ENCODE measurements around the gene TMEM106A.

DNA sequence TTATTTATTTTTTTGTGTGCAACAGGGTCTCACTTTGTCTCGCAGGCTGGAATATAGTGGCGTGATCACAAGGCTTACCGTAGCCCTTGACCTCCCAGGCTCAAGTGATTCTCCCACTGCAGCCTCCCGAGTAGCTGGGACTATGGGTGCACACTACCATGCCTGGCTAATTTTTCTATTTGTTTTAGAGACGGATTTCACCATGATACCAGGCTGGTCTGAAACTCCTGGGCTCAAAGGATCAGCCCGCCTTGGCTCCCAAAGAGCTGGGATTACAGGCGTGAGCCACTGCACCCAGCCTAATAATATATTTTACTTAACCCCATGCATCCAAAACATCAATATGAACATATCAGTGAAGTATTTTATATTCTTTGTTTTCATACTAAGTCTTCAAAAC lies 14.7 kb downstream of the TMEM106A start:
- TF ChIP-seq POLR2A (IDR thresholded peaks at IDR 0.05) (no peak), CTCF (IDR thresholded peaks at IDR 0.05) (no peak)
